Neural cell (in vitro differentiated cells): Measurements from ENCODE around the gene SMTN.

Source experiments
- EP300 ChIP-seq: fragments of 450-650 bp; conservative IDR thresholded peaks from 2 replicates; pipeline ENCODE4 v1.6.1; 2014; ENCODE audit warnings: antibody characterized with exemption, mild to moderate bottlenecking, moderate library complexity; ENCODE audit not compliant: poor library complexity, severe bottlenecking
- EZH2 ChIP-seq: fragments of 200-600, 300-800 bp; shearing (Covaris generic), sonication (generic); IDR thresholded peaks from 2 replicates; pipeline ENCODE4 v1.6.1; 2014; ENCODE audit warnings: antibody characterized with exemption, low read length, borderline replicate concordance, mild to moderate bottlenecking; ENCODE audit not compliant: insufficient read depth, poor library complexity, severe bottlenecking
- TAF1 ChIP-seq: IDR thresholded peaks from 2 replicates; pipeline ENCODE4 v1.6.1; 2012; ENCODE audit warnings: low read depth
- TF ChIP-seq, protein P1 (sequence below): fragments of 450-650 bp; IDR thresholded peaks from 2 replicates; pipeline ENCODE4 v1.5.1; 2014; ENCODE audit warnings: antibody characterized with exemption, mild to moderate bottlenecking, moderate library complexity; ENCODE audit not compliant: poor library complexity, severe bottlenecking
- TF ChIP-seq, protein P2 (sequence below): IDR thresholded peaks from 2 replicates; pipeline ENCODE4 v1.6.1; 2012; ENCODE audit warnings: borderline replicate concordance

GRCh38 chr22:31083377-31083768 is 2.3 kb downstream of the SMTN start:
- no peak for TF ChIP-seq TAF1
- no peak for TF ChIP-seq EZH2
- TF ChIP-seq, protein P1, sequence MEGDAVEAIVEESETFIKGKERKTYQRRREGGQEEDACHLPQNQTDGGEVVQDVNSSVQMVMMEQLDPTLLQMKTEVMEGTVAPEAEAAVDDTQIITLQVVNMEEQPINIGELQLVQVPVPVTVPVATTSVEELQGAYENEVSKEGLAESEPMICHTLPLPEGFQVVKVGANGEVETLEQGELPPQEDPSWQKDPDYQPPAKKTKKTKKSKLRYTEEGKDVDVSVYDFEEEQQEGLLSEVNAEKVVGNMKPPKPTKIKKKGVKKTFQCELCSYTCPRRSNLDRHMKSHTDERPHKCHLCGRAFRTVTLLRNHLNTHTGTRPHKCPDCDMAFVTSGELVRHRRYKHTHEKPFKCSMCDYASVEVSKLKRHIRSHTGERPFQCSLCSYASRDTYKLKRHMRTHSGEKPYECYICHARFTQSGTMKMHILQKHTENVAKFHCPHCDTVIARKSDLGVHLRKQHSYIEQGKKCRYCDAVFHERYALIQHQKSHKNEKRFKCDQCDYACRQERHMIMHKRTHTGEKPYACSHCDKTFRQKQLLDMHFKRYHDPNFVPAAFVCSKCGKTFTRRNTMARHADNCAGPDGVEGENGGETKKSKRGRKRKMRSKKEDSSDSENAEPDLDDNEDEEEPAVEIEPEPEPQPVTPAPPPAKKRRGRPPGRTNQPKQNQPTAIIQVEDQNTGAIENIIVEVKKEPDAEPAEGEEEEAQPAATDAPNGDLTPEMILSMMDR, result no peak
- TF ChIP-seq EP300, result no peak
- TF ChIP-seq, protein P2, sequence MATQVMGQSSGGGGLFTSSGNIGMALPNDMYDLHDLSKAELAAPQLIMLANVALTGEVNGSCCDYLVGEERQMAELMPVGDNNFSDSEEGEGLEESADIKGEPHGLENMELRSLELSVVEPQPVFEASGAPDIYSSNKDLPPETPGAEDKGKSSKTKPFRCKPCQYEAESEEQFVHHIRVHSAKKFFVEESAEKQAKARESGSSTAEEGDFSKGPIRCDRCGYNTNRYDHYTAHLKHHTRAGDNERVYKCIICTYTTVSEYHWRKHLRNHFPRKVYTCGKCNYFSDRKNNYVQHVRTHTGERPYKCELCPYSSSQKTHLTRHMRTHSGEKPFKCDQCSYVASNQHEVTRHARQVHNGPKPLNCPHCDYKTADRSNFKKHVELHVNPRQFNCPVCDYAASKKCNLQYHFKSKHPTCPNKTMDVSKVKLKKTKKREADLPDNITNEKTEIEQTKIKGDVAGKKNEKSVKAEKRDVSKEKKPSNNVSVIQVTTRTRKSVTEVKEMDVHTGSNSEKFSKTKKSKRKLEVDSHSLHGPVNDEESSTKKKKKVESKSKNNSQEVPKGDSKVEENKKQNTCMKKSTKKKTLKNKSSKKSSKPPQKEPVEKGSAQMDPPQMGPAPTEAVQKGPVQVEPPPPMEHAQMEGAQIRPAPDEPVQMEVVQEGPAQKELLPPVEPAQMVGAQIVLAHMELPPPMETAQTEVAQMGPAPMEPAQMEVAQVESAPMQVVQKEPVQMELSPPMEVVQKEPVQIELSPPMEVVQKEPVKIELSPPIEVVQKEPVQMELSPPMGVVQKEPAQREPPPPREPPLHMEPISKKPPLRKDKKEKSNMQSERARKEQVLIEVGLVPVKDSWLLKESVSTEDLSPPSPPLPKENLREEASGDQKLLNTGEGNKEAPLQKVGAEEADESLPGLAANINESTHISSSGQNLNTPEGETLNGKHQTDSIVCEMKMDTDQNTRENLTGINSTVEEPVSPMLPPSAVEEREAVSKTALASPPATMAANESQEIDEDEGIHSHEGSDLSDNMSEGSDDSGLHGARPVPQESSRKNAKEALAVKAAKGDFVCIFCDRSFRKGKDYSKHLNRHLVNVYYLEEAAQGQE, result no peak
